ENCODE data around the gene TMEM263. TPM values are rescaled to one million over a fixed set of nuclear protein-coding genes. Genes with fewer than 3 reads are reported as not detected.
A peak's percentile ranks its signal among the peaks of the same experiment; 100 is the strongest.

TMEM263 gene
- polyA plus RNA-seq, 3 donors: 0.56 to 2.0 (median 1.7) TPM

DNA sequence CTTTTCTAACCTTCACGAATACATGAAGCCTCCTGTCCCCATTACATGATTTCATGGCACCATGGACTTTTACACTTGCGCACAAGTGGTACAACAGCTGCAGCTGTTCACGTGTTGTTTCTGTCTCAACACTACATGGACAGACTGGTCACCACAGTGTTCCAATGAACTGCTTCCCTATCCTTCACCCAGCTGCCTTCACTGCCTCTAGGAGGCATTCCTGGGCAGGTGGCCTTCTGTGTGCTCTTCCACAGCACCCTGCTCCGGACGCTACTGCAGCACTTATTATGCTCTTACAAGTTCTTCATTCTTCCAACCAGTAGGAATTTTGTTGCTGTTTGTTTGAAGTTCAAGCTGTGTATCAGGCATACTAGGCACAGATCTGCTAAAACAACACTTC lies 29.8 kb downstream of the TMEM263 start:
- intact Hi-C loops (cut with micrococcal nuclease): no loop called here
- no peaks in the 10 kb centered on the region for H3K9me3 ChIP-seq (replicated peaks in 1 of 2; ENCODE audit: control insufficient read depth in 1 of 2, insufficient read depth in 1 of 2, low read length in 2 of 2)
- Mint-ChIP-seq H3K27me3 (ENCODE audit: low read depth in 3 of 3) (peaks cover 3 to 9% (median 3%) of the 10 kb centered on the region in 3 donors), H3K36me3 (peaks cover 11 to 12% of the 10 kb centered on the region in 2 donors), H3K4me3 (no peak overlapping the region), H3K9me3 (peaks cover 0 to 2% (median 0%) of the 10 kb centered on the region in 7 donors), H3K27ac (peak overlapping the region in 1 of 7 donors; percentile 45), H3K4me1 (peaks cover 10% of the 10 kb centered on the region)
- DNase-seq: no peak
- no peak overlapping the region for H3K27ac ChIP-seq (ENCODE audit: low read depth in 1 of 2, low read length in 2 of 2)
- H3K4me1 ChIP-seq (ENCODE audit: control insufficient read depth in 1 of 2, insufficient read depth in 2 of 2, low read length in 2 of 2): peaks cover 9 to 15% of the 10 kb centered on the region in 2 donors
- TF ChIP-seq, protein P1, sequence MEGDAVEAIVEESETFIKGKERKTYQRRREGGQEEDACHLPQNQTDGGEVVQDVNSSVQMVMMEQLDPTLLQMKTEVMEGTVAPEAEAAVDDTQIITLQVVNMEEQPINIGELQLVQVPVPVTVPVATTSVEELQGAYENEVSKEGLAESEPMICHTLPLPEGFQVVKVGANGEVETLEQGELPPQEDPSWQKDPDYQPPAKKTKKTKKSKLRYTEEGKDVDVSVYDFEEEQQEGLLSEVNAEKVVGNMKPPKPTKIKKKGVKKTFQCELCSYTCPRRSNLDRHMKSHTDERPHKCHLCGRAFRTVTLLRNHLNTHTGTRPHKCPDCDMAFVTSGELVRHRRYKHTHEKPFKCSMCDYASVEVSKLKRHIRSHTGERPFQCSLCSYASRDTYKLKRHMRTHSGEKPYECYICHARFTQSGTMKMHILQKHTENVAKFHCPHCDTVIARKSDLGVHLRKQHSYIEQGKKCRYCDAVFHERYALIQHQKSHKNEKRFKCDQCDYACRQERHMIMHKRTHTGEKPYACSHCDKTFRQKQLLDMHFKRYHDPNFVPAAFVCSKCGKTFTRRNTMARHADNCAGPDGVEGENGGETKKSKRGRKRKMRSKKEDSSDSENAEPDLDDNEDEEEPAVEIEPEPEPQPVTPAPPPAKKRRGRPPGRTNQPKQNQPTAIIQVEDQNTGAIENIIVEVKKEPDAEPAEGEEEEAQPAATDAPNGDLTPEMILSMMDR (IDR thresholded peaks at IDR 0.05): no peak
- no peaks in the 10 kb centered on the region for H4K20me1 ChIP-seq (ENCODE audit: insufficient read depth, low read length)
- H3K36me3 ChIP-seq (replicated peaks in 1 of 2; ENCODE audit: control insufficient read depth in 1 of 2, insufficient read depth in 2 of 2, low read length in 2 of 2): no peaks in the 10 kb centered on the region
- H3K4me3 ChIP-seq (replicated peaks in 1 of 3; ENCODE audit: low read depth in 2 of 3, low read length in 3 of 3): no peak overlapping the region
- H3K9ac ChIP-seq (ENCODE audit: insufficient read depth, low read length, poor library complexity, severe bottlenecking): no peak overlapping the region
- H3K4me2 ChIP-seq (replicated peaks; ENCODE audit: extremely low read depth, low read length, poor library complexity, severe bottlenecking): no peak overlapping the region
- no peaks in the 10 kb centered on the region for H3K27me3 ChIP-seq (ENCODE audit: control insufficient read depth in 2 of 2, insufficient read depth in 2 of 2, low read length in 2 of 2)
- H2AFZ ChIP-seq (ENCODE audit: insufficient read depth, low read depth, low read length, poor library complexity, severe bottlenecking): no peak overlapping the region
- 100% methylated on average over 3 of the region's 5 CpGs for WGBS (ENCODE audit: insufficient coverage)
- H3K79me2 ChIP-seq (ENCODE audit: insufficient read depth, low read length): no peaks in the 10 kb centered on the region

DNA sequence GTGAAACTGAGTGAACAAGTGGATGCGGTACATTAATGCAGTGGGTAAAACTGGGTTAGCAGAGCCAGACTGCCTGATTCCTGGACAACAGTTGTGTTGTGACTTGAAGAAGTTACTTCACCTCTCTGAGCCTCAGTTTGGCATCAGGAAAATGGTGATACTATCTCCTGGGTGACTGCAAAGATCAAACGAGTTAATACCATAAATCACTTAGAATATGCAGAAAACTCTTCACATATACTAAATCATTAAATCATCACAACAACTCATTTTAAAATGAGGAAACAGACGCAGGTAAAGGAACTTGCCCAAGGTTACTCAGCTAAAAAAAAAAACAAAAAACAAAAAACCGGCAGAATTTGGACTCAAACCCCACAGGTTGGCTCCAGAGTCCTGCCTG lies 30.4 kb downstream of the TMEM263 start:
- peak overlapping the region; percentile 76 for H2AFZ ChIP-seq (ENCODE audit: insufficient read depth, low read depth, low read length, poor library complexity, severe bottlenecking)
- peaks cover 10% of the 10 kb centered on the region for H3K4me1 Mint-ChIP-seq
- peak overlapping the region; percentile 90 to 93 for H3K4me3 Mint-ChIP-seq
- peaks cover 9 to 15% of the 10 kb centered on the region in 2 donors for H3K4me1 ChIP-seq (ENCODE audit: control insufficient read depth in 1 of 2, insufficient read depth in 2 of 2, low read length in 2 of 2)
- no peaks in the 10 kb centered on the region for H3K79me2 ChIP-seq (ENCODE audit: insufficient read depth, low read length)
- intact Hi-C loops (cut with micrococcal nuclease): no loop called here
- 50% methylated on average over 2 of the region's 4 CpGs for WGBS (ENCODE audit: insufficient coverage)
- H3K27ac Mint-ChIP-seq: peak overlapping the region in 2 of 7 donors; percentile 66 to 70
- H3K27me3 Mint-ChIP-seq (ENCODE audit: low read depth in 3 of 3): peaks cover 3 to 9% (median 3%) of the 10 kb centered on the region in 3 donors
- peaks cover 11 to 12% of the 10 kb centered on the region in 2 donors for H3K36me3 Mint-ChIP-seq
- no peak overlapping the region for H3K27ac ChIP-seq (ENCODE audit: low read depth in 1 of 2, low read length in 2 of 2)
- H3K9ac ChIP-seq (ENCODE audit: insufficient read depth, low read length, poor library complexity, severe bottlenecking): no peak overlapping the region
- TF ChIP-seq, protein P1 (IDR thresholded peaks at IDR 0.05): no peak
- H3K4me3 ChIP-seq (replicated peaks in 1 of 3; ENCODE audit: low read depth in 2 of 3, low read length in 3 of 3): peak overlapping the region in 2 of 3 experiments; percentile 76 to 79
- H3K36me3 ChIP-seq (replicated peaks in 1 of 2; ENCODE audit: control insufficient read depth in 1 of 2, insufficient read depth in 2 of 2, low read length in 2 of 2): no peaks in the 10 kb centered on the region
- H3K9me3 Mint-ChIP-seq: peaks cover 0 to 2% (median 0%) of the 10 kb centered on the region in 7 donors
- no peaks in the 10 kb centered on the region for H3K27me3 ChIP-seq (ENCODE audit: control insufficient read depth in 2 of 2, insufficient read depth in 2 of 2, low read length in 2 of 2)
- H4K20me1 ChIP-seq (ENCODE audit: insufficient read depth, low read length): no peaks in the 10 kb centered on the region
- no peaks in the 10 kb centered on the region for H3K9me3 ChIP-seq (replicated peaks in 1 of 2; ENCODE audit: control insufficient read depth in 1 of 2, insufficient read depth in 1 of 2, low read length in 2 of 2)
- no peak for DNase-seq
- peak overlapping the region; percentile 73 for H3K4me2 ChIP-seq (replicated peaks; ENCODE audit: extremely low read depth, low read length, poor library complexity, severe bottlenecking)

All from CD14-positive monocyte (primary cell).